Cerebellar nuclear complex (tissue), 1 donor: Measurements from ENCODE around the gene GPR75.
"Not testable (repeated sequence)": the region's sequence is repeated elsewhere in the genome, so short reads cannot be mapped to it uniquely, and the experiment has no call there.

ENCODE experiments used
- DNase-seq, 2 experiments: peaks; one replicate each; lab custom pipeline; 2025; lab: John Stamatoyannopoulos, UW

Gene GPR75

DNA sequence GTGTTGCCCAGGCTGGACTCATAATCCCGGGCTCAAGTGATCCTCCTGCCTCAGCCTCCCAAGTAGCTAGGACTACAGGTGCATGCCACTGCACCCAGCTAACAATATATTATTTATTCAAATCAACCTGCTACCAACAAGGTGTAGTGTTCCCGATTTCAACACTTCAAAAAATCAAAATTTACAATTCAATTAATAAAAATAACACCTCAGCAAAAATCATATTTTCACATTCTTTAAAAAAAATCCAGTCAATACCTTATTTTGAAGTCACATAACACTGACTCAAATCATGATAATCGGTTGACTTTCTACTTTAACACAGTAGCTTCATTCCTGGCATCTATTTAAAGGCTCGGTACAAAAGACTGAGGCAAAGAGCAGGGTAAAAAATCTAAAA lies 7.2 kb downstream of the GPR75 start:
- no peak for DNase-seq

DNA sequence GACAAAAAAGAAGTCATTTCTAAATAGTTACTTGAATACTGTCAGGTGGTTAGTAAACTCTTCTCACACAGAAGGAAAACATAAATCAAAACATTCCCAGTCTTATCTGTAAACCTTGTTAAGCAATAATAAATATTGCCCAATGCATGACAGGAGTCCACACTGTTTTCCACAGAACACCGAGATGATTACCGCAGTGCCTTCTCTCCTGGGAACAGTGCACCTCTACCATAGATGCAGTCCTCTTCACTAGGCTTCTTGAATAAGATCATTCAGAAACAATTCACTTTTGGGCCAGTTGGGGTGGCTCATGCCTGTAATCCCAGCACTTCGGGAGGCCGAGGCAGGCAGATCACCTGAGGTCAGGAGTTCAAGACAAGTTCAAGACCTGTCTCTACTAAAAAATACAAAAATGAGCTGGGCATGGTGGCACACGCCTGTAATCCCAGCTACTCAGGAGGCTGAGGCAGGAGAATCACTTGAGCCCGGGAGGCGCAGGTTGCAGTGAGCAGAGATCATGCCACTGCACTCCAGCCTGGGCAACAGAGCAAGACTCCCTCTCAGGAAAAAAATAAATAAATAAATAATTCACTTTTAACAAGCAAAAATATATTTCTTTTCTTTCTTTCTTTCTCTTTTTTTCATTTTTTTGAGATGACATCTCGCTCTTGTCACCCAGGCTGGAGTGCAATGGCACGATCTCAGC lies 8.6 kb downstream of the GPR75 start:
- DNase-seq = not testable (repeated sequence)

DNA sequence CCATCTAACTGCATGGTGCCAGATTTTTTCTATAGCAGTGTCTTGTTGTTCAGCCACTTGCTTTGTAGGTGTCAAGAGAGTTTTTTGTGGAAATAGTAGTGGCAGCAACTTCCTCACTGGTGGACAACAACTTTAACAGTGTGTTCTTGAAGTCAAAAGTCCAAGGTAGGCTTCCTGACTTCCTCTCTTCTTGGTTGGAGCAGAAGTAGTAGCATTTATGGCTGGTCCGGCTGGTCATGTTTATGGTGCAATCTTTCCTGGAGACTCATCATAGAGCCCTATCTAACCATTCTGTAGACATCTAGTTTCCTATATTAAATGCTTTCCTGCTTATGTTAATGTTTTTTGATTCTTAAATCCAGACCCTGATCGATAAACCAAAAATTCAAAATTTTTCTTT lies 11.7 kb downstream of the GPR75 start:
- DNase-seq = no peak

DNA sequence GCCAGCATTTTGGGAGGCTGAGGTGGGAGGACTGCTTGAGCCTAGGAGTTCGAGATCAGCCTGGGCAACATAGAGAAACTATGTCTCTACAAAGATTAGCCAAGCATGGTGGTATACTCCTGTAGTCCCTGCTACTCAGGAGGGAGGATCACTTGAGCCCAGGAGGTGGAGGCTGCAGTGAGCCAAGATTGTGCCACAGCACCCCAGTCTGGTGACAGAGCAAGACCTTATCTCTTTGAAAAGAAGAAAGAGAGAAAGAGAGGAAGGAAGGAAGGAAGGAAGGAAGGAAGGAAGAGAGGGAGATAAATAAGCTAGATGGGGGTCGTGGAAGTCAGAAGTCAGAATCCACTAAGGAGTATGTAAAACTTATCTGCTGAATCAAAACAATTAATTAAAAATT lies 16.2 kb downstream of the GPR75 start:
- DNase-seq = no peak

DNA sequence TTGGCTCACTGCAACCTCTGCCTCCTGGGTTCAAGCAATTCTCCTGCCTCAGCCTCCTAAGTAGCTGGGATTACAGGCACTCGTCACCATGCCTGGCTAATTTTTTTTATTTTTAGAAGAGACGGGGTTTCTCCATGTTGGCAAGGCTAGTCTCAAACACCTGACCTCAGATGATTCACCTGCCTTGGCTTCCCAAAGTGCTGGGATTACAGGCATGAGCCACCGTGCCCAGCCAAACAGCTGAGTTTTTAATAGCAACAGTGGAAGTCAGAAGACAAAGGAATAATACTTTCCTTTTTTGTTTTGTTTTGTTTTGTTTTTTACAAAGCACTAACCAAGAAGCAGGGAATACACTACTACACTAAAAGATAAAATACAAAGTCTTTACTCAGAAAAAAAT lies 16.9 kb downstream of the GPR75 start:
- DNase-seq = no peak

DNA sequence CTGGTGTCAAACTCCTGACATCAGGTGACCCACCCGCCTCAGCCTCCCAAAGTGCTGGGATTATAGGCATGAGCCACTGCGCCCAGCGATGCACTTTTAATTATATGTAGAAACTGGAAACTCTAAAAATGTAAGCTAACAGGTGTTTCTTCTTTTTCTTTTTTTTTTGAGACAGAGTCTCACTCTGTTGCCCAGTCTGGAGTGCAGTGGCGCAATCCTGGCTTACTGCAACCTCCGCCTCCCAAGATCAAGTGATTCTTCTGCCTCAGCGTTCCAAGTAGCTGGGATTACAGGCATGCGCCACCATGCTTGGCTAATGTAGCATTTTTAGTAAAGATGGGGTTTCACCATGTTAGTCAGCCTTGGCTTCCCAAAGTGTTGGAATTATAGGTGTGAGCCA lies 18.1 kb downstream of the GPR75 start:
- not testable (repeated sequence) for DNase-seq

DNA sequence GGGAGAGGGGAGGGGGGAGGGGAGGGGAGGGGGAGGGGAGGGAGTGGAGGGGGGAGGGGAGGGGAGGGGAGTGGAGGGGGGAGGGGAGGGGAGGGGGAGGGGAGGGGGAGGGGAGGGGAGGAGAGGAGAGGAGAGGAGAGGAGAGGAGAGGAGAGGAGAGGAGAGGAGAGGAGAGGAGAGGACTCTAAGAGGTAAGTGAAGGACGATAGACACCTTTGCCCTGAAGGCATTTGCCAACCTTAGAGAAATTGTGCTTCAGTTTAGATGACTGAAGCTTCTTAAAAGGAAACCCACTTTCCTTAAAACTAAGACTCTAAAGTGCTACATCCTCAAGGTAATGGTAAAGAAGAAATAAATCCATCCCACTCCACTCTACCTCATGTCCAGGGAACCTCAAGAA lies 19.2 kb downstream of the GPR75 start:
- DNase-seq = no peak

DNA sequence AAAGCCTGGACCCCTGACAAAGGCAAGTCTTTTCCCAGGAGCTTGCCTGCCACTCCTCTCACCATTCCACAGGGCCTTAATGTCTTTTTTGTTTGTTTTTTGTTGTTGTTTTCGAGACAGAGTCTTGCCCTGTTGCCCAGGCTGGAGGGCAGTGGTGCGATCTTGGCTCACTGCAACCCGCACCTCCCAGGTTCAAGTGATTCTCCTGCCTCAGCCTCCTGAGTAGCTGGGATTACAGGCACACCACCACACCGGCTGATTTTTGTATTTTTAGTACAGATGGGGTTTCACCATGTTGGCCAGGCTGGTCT lies 29.8 kb downstream of the GPR75 start:
- not testable (repeated sequence) for DNase-seq

DNA sequence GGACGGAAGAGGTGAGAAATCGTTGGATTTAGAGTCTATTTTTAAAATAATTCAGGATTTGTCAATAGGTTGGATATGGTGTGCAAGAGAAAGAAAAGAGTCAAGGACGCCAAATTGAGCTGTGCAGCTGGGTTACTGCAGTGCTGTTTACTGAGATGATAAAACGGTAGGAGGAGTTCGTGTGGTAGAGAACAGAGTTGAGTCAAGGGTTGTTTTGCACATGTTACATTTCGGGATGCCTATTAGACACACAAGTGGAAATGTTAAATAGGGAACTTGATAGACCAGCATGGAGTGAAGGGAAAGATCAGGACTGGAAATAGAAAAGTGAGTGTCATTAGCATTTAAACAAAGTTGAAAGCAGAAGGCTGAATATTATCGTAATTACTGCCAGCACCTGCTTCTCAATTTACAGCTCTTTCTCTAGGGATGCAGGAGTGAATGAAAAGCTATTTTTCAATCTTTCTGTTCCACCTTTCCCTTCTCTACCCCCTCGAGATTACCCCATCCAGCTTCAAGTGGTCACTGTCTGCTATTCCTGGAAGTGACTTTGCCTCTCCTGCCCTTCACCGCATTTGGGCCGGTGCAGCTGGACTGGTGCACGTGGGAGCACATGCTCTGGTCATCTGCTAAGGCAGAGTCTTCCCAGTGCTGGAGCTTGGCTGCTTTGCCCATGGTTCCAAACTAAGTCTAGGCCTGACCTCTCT lies 30.3 kb downstream of the GPR75 start:
- no peak for DNase-seq

DNA sequence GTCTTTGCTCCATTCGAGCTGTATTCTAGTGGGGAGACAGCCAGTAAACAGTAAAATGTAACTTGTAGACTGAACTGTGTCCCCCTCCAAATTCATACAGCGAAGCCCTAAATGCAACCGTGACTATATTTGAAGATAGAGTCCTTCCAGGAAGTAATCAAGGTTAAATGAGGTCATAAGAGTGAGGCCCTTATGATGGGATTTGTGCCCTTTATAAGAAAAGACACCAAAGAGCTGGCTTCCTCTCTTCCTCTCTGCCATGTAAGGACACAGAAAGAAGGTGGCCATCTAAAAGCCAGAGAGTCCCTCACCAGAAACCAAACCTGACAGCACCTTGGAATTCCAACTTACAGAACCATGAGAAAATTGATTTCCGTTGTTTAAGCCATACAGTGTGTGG lies 31.4 kb downstream of the GPR75 start:
- no peak for DNase-seq

DNA sequence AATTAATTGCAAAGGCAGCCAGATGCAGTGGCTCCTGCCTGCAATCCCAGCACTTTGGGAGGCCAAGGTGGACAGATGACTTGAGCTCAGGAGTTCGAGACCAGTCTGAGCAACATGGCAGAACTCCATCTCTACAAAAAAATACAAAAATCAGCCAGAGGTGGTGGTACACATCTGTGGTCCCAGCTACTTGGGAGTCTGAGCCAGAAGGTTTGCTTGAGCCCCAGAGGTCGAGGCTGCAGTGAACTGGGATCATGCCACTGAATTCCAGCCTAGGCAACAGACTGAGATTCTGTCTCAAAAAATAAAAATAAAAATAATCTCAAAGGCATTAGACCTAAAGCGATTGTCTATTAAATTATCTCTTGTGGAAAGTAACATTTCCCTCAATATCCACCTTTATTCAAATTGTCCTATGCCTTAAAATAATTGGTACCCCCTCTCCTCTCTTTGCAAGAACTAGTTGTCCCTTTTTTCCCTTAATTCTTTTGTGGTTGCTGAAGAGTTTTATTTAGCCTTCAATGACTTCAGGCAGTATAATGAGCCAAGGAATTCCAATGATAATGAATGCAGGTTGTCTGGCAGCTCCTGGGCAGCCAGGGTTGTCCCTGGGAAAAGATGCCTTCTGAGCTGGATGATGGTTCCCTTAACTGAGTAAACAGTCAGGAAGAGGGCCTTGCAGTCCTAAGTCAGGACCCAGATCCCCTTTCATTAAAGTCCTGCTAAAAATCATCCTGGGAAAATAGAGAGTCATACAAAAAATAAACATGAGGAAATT lies 32.2 kb downstream of the GPR75 start:
- DNase-seq = no peak

DNA sequence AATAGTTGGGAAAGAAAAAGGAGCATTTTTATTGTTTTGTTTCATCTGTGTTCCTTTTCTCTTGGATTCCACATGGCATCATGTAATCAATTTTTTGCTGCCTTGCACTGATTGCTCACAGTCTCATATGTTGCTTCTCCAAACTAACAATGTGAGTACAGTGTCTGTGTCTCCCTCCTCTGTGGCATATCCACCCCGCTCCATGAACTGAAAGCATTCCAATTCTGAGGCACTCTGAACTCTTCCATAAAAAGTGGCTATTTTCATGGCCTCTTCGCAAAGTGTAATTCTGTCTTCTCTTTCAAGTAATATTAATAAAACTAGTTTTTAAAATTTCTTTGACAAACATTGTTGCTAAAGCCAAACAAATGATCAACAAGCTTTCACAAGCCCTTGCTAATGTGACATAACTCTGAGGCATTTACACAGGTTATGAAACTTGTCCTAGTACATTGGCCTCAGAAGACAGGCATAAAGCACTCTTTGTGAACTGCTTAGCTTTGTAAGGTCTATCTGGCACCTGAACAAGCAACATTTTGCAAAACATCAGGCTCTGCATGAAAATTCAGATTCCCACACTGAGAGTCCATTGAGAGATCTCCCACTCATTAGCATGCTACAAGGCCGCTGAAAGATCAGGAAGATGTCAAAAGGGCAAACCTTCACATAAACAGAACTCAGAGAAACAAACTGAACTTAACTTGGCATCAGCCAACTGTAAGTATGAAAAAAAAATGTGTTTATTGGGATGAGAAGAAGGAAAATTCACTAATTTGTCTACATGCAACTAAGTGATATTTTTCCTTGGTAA lies 33.0 kb downstream of the GPR75 start:
- no peak for DNase-seq

DNA sequence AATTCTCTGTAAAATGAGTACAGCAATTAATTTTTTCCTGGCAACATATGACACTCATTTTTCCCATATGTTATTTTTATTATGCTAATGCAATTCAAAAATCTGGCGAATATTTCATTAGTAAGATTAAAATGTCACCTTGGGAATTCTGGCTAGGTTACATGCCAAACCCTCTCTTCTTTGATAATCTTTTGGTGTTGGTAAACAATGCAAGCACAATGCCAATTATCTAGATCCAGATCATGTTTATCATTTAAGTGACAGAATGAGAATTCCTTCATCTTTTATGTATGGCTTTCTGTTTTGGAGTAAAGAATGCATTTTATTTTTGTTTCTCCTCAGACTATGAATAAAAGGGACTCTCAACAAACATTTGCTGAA lies 33.7 kb downstream of the GPR75 start:
- DNase-seq = no peak

DNA sequence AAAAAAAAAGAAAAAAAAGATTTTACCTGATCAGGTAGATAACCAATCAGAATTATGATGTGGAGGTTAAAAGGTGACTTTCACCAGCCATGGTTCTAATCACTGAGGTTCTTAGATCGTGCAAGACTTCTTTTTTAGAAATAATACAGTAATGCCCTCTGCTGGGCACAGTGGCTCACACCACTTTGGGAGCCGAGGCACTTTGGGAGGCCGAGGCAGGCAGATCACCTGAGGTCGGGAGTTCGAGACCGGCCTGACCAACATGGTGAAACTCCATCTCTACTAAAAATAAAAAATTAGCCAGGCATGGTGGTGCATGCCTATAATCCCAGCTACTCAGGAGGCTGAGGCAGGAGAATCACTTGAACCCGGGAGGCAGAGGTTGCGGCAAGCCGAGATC lies 36.1 kb downstream of the GPR75 start:
- not testable (repeated sequence) for DNase-seq

DNA sequence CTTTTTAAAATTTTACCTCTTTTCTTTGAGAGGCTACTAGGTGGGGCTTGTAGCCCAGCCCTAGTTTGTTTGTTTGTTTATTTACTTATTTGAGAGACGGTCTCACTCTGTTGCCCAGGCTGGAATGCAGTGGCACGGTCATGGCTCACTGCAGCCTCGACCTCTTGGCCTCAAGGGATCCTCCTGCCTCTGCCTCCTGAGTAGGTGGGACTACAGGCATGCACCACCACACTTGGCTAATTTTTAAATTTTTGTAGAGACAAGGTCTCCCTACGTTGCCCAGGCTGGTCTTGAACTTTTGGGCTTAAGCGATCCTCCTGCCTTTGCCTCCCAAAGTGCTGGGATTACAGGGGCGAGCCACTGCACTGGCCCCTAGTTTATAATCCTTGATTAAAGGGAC lies 38.0 kb downstream of the GPR75 start:
- no peak for DNase-seq

DNA sequence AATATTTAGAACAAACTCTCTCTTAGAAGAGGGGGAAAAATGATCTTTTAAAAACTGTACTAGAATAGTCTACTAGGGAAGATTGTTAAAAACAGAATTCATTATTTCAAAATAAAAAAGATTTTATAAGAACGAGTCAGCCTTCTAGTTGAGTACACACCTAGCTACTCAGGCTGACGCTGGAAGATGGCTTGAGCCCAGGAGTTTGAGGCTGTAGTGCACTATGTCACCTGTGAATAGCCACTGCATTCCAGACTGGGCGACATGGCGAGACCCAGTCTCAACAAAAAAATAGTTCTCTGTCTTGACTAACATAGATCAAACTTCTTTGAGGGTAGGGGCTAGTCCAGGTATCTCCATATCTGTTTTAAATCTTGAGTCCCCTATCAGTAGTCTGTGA lies 39.1 kb downstream of the GPR75 start:
- DNase-seq = no peak

DNA sequence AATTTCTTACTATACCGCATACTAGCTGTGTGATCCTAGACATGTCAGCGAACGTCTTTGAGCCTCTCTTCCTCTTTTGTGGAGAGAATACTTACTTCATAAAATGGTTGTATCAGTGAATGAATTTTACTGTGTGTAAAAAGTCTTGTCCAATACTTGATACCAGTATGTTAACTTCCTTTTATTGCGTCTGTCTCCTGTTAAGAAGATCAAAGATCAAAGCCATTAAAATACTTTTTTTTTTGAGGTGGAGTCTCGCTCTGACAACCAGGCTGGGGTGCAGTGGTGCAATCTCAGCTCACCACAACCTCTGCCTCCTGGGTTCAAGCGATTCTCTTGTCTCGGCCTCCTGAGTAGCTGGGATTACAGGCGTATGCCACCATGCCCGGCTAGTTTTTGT lies 39.7 kb downstream of the GPR75 start:
- no peak for DNase-seq

DNA sequence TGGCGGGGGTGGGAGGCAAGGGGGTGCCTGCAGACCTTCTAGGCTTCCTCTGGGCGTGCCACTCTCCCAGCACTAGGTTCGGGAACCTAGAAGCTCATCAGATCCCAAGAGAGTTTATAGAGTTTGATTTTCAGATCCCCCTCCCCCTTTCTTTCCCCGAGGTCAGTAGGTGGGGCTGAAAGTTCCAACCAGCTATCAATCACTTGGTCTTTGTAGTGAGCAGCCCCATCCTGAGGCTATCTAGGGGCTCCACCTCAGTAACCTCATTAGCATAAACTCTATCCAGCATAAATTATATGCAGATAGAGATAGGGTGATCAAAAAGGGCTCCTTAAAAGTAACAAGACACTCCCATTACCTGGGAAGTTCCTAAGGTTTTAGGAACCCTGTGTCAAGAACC lies 40.1 kb downstream of the GPR75 start:
- no peak for DNase-seq

DNA sequence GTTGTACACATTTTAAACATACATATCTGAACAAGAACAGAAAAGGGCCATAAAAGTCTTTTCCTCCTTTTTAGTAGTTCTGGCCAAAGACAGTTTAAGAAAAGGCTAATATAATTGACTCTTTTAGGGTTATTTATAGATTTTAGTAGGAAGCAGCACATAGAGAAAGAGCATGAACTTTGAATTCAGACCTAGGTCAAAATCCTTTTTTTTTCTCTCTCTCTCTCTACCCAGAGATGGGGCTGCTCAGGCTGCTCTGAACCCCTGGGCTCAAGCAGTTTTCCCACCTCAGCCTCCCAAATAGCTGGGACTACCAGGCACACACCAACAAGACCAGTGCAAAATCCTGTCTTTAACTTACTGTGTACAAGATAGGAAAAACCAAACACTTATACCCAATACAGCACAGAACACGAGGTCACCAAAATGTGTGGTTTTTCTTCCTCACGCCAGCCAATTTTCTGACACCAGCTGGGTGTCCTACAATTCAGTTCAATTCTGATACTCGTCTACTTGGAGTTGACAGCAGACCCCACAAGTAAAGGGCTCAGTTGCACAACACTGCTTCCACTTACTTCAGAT lies 40.8 kb downstream of the GPR75 start:
- DNase-seq = no peak

DNA sequence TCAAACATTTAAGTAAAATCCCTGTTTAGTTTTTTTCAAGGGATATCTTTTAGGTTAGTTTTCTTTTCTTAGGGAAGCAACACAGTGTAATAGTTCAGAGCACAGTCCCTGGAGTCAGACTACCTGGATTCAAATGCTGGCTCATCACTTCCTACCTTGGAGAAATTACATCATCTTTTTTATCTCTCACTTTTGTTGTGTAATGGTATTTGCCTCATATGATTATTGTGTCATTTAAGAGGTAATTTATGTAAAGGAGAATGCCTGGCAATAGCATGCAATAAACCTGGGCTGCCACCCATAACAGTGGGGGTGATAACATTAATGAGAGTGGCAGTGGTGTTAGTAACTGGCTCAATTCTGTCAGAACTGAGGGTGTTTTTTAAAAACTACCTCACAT lies 46.6 kb downstream of the GPR75 start:
- DNase-seq = no peak

DNA sequence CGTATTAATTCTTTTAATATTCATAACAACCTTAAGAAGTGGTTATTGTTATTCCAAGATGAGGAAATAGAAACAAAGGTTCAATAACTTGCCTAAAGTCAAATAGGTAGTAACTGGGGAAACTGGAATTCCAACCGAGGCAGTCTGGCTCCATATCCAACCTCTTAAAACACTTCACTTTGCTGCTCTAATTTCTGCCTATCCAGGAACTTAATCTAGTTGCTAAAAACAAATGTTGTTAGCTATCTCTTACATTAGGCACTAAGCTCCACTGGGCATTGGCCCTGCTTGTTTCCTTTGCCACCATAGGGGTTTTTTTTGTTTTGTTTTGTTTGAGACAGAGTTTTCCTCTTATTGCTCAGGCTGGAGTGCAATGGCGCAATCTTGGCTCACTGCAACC lies 48.2 kb downstream of the GPR75 start:
- no peak for DNase-seq
